ENCODE measurements around the gene GMCL2. TPM values are rescaled to one million over a fixed set of nuclear protein-coding genes. Genes with fewer than 3 reads are reported as not detected.

GMCL2 gene
- polyA plus RNA-seq, 4 donors, result 0.08 to 0.12 TPM; not detected in 2

DNA sequence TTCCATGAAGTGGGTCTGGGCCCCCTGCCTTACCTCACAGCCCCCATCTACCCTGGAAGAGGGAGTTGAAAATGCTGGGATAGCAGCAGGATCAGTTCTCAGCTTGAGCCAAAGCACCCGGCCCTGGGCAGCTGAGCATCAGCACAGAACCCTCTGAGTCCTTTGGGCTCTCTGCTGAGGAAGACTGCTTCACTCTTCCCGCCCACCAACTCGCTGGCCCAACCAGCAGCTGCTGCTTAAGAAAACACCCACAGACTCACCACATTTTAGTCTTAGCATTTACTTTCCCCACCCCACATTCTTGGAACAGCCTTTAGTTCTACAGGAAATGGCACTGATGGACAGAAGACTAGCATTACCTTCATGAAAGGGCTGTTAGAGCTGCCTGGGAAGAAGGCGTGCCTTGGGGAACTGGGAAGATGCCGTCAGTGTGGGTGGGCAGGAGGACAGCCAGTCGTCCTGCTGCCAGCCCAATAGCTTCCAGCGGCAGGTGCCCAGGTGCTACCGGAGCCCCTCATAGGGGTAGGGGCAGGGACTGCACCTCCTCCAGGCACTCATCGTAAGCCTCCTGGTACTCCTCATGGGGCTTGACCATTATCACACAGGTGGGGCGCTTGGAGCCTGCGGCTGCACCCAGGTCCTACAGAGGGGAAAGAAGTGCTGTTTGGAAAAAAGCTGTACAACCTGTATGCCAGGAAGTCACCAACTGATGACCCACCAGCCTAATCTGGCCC lies 37.8 kb downstream of the GMCL2 start:
- no peak for DNase-seq (ENCODE audit: low read depth in 4 of 4, low spot score in 3 of 4)

DNA sequence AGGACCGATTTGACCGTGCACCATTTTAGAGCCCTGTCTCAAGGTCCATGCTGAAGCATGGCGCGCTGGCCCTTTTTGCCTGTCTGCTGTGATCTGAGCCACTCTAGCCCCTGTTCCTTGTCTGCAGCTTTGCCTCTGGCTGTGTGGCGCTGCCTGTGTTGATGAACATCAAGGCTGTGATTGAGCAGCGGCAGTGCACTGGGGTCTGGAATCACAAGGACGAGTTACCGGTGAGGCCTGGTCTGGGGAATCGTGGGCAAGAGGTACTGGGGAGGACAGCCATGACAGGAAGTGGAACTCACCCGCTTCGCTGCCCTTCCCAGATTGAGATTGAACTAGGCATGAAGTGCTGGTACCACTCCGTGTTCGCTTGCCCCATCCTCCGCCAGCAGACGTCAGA lies 39.8 kb downstream of the GMCL2 start:
- no peak for DNase-seq (ENCODE audit: low read depth in 4 of 4, low spot score in 3 of 4)

DNA sequence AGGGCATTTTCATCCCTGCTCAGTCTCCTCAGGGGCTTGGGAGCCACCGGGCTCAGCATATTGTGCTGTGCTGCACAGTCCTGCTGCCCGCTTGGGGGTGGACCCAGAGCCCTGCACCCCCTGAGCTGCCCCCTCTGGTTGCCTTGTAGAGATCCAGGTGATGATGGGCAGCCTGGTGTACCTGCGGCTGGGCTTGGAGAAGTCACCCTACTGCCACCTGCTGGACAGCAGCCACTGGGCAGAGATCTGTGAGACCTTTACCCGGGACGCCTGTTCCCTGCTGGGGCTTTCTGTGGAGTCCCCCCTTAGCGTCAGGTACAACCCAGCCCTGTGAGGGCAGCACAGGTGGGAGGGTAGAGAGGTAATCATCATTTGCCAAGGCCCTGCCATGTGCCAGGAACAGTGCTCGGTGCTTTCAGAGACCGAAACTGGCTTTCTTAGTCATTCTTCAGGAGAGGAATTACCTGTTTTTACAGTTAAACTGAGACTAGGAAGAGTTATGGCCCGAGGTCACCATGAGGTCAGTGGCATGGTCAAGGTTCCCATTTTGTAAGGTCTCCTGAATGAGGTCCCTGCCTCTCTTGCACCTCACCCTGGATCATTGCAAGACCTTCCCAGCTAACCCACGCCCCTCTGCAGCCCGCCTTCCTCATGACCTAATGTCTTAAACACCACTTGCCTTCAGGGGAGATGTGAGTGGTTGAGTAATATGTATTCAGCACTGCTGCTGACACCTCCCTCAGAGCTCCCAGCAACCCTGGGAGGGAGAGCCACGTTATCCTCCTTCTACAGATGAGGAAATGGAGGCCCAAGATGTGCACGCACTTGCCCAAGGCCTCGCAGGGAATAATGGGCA lies 41.0 kb downstream of the GMCL2 start:
- no peak for DNase-seq (ENCODE audit: low read depth in 4 of 4, low spot score in 3 of 4)

DNA sequence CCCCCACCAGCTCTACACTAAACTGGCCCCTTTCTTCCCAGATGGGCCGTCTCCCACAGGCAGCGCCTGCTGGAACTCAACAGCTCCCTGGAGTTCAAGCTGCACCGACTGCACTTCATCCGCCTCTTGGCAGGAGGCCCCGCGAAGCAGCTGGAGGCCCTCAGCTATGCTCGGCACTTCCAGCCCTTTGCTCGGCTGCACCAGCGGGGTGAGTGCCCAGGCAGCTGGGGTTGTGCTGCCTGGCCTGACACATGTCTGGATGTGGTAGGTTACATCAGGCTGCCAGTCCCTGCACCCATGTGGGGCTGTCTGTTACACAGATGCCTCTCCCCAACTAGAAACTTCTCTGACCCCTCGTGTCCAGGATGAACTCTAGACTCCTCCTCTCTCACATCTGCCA lies 43.3 kb downstream of the GMCL2 start:
- DNase-seq (ENCODE audit: low read depth in 4 of 4, low spot score in 3 of 4), result no peak

DNA sequence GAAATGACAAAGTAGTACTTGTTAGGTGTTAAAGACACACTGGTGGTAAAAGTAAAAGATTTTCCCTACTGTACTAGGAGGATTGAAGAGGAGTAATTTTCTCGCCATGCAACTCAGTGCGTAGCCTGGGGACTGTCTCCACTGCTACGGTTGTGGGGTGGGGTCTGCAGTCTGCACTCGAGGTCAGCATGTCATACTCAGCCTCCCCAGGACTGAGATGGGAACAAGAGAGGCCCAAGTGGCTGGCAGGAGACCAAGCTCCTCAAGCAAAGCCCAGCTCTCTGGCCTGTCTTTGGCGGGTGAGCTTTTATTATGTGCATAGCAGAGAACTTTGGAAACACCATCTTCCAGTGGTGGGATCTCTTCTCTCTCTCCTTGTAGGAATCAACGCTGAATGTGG lies 43.9 kb downstream of the GMCL2 start:
- DNase-seq (ENCODE audit: low read depth in 4 of 4, low spot score in 3 of 4), result no peak

DNA sequence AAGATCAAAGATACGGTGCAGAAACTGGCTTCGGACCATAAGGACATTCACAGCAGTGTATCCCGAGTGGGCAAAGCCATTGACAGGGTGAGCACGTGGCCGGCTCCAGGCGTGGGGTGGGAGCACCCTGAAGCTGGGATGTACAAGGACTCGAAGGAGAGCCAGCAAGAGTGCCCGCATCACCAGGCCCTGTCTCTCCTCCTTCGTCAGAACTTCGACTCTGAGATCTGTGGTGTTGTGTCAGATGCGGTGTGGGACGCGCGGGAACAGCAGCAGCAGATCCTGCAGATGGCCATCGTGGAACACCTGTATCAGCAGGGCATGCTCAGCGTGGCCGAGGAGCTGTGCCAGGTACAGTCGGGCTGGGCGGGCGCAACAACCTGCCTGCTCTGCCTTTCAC lies 44.5 kb downstream of the GMCL2 start:
- no peak for DNase-seq (ENCODE audit: low read depth in 4 of 4, low spot score in 3 of 4)

DNA sequence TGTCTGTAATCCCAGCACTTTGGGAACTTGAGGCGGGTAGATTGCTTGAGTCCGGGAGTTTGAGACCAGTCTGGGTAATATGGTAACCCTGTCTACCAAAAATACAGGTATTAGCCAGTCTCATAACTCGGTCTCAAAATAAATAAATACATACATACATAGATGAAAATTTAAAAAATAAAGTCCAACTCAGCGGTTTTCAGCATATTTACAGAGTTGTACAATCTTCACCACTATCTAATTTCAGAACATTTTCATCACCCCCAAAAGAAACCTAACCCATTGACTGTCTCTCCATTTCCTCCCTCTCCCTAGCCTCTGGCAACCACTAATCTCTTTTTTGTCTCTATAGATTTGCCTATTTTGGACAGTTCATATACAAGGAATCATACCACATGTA lies 45.6 kb downstream of the GMCL2 start:
- DNase-seq (ENCODE audit: low read depth in 4 of 4, low spot score in 3 of 4), result no peak

DNA sequence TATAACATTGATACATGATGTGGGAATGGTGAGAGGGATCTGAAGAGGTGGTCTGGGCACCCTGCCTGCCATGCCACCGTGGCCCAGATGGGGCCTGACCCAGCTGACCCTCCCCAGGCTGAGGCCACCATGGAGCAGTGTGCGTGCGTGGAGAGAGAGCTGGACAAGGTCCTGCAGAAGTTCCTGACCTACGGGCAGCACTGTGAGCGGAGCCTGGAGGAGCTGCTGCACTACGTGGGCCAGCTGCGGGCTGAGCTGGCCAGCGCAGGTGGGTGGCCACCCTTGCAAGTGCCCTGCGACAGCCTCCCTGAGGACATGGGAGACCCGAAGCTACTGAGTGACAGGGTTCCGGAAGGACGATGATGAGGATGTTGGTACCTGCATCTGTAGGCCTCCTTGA lies 49.2 kb downstream of the GMCL2 start:
- DNase-seq (ENCODE audit: low read depth in 4 of 4, low spot score in 3 of 4), result no peak

DNA sequence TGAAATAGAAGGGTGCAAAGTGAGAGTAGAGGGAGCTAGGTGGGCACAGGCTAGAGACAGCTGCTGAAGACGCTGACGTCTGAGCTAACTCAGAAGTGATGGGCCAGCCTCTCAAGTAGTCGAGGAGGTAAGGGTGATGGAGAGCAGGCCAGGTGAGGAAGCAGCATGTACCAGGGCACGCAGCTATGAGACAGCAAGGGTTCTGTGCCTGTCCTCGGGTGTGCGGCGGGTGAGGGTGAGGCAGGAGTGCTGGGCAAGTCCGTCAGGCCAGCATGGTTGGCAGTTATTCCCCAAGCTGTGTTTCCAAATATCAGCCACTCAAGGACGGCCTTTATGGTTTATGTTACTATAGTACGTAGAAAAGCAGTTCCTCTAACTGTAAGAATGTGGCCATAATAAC lies 50.2 kb downstream of the GMCL2 start:
- no peak for DNase-seq (ENCODE audit: low read depth in 4 of 4, low spot score in 3 of 4)

Other genes starting within 250 kb of the GMCL2 start
- not detected for gene PROP1, start 191.1 kb downstream of the GMCL2 start, polyA plus RNA-seq (ENCODE audit: insufficient read length in 4 of 4)
- gene N4BP3, start 73.8 kb downstream of the GMCL2 start, polyA plus RNA-seq (ENCODE audit: insufficient read length in 4 of 4), result 1 to 10 TPM; 4.0 to 5.2 (median 4.5) TPM
- 10 to 100 TPM; 31.2 to 36.5 (median 32.7) TPM for gene RMND5B, start 56.4 kb downstream of the GMCL2 start, polyA plus RNA-seq (ENCODE audit: insufficient read length in 4 of 4)
- 100 to 1,000 TPM in 2 of 4 donors, 10 to 100 TPM in 2; 92.4 to 132 (median 99.9) TPM for gene NHP2, start 33.5 kb downstream of the GMCL2 start, polyA plus RNA-seq (ENCODE audit: insufficient read length in 4 of 4)
- 100 to 1,000 TPM; 146 to 168 (median 153) TPM for gene HNRNPAB, start 17.2 kb upstream of the GMCL2 start, polyA plus RNA-seq (ENCODE audit: insufficient read length in 4 of 4)
- 10 to 100 TPM; 62.8 to 78.4 (median 67.7) TPM for gene PHYKPL, start 45.4 kb upstream of the GMCL2 start, polyA plus RNA-seq (ENCODE audit: insufficient read length in 4 of 4)